ENCODE results near the gene STK25.
"Not testable (repeated sequence)": the region's sequence is repeated elsewhere in the genome, so short reads cannot be mapped to it uniquely, and the experiment has no call there.

The STK25 gene

DNA sequence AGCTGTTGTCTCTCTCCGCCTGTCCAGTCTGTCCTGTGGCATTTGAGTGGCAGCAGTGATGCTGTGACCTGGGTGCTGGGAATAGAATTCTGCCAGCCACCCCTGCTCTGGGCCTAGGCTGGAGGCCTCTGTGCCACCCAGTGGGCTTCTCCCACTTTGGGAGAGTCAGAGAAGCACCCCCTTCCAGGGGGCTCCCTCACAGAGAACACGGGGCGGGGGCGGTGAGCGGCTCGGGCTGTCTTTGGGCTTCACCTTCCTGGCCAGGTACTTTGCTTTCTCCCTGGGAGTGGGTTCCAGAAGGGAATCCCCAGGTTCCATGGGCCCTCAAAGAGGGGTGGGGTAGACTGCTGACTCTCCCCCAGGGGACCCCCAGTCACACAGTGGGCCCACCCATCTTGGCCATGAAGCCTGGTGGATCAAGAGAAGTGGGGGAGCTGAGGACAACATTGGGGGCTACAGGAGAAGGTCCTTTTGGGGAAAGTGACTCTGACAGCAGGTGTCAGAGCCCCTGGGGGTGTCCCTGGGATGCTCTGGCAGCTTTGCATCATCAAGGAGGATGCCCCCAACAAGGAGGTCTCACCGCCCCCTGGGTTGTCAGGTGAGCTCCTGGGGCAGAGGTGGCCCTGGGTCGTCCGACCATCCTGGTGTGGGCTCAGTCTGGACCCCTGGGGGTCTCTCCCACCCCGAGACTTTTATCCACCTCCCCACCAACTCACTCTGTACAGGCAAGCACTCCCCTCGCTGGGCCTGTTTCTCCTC, 31.4 kb upstream of the STK25 start:
- no peak for DNase-seq

- DNase-seq, result no peak
These were observed 30.6 kb upstream of the STK25 start for GRCh38 chr2:241538838-241539615.

DNA sequence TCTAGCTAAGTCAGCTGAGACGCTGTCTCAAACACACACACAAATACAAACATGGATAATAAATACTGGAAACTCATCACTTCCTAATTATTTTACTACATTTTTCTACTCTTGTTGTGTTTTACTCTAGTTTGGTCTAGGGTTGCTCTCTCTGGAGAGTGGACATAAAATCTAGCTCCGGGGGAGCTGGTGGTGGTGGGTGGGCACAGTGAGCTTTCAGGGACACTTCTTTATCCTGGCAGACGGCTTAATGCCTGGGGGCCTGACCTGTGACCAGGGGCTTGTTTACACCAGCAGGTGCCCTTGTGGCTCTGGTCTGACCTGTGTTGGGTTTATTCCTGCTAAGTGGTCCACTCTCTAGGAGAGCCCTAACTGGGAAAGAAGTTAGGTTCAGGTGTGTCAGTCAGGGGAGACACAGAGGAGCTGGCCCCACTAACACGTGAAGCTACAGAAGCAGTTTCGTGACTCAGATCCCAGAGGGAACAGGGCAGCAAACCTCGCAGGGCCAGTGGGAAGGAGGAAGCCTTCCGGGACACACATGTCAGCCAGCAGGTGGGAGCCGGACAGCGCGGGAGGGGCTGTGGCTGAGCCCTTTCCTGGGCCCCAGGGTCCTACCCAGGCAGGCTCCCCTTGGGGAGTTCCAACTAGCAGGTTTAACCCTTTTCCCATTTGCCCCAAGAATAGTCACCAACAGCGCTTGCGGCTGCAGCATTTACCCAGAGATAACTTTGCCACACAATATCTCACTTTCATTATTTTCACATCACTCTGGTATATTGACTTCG, 27.7 kb upstream of the STK25 start:
- no peak for DNase-seq

GRCh38 chr2:241534701-241535375, 26.5 kb upstream of the STK25 start:
- DNase-seq, result no peak

DNA sequence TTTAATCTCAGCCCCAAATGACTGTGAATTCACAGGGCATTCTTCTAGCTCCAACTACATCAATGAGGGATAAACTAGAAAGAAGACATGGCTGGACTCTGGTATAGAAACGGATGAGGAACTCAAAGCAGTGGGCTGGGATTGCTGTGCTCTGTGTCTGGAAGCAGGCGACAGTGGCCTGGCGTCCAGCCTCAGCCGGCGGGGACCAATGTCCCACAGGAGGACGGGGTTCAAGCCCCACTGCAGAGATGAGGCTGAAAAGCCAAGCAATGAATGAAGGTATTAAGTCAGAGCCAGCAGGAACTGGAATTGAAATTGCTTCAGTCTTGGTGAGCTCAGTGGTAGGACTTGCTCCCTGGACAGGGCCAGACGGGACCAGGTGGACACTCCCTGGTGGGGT, 25.9 kb upstream of the STK25 start:
- no peak for DNase-seq

DNA sequence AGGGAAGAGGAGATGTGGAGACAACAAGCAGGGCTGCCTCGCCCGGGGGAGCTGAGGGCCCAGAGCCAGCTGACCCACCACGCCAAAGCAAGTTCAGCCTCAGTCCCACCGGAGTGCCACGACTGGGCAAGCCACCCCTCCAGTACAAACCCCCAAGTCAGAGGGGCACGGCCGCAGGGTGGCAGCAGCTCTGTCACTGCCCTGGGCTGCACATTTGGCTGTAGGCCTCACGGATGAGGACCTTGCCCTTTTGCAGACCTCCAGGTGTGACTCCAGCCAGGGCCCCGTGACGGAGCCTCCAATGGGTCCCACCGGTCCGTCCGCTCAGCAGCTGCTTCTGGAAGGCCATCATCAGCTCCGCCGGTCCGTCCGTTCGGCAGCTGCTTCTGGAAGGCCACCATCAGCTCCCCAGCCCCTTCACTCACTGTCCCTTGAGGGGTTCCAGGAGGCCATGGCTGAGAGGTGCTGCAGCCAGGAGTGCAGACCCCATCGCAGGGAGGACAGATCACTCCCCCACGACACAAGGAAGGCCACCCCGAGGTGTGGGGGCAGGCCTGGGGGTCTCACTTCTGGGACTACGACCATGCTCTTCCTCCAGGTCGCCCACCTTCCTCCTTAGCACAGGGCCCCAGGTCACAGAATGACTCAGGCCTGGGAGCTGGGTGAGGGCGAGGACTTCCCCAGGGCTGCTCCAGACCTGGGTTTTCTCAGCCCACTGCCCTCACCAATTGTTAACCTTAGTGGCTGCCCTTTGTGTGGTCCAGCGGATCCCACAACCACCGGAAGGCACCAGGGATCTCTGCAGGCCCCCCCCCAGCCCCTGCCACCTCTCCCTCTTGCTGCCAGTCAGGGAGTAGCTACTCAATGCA, 24.6 kb upstream of the STK25 start:
- DNase-seq, result no peak

GRCh38 chr2:241532168-241532567, 23.8 kb upstream of the STK25 start:
- DNase-seq, result no peak

DNA sequence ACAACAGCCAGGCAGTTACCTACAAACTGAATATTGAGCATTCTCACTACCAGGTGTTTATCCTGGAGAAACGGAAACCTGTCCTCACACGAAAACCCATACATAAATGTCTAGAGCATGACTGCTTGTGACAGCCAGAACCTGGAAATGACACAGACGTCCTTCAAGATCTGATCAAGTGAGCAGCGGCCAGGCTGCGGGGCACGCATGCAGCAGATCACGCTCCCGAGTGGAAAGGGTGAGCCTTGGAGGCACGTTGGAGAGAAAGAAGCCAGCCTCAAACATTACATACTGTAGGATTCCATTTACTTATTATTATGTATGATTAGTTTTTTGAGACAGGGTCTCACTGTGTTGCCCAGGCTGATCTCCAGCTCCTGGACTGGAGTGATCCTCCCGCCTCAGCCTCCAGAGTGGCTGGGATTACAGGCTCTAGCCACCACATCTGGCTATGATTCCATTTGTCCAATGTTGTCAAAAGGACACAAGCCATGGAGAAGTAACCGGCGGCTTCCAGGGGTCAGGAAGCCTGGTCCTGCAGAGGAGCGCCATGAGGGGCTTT, 22.9 kb upstream of the STK25 start:
- no peak for DNase-seq

GRCh38 chr2:241530571-241530970, 22.2 kb upstream of the STK25 start:
- DNase-seq, result no peak

- not testable (repeated sequence) for DNase-seq
These were observed 17.7 kb upstream of the STK25 start for GRCh38 chr2:241525818-241526780.

DNA sequence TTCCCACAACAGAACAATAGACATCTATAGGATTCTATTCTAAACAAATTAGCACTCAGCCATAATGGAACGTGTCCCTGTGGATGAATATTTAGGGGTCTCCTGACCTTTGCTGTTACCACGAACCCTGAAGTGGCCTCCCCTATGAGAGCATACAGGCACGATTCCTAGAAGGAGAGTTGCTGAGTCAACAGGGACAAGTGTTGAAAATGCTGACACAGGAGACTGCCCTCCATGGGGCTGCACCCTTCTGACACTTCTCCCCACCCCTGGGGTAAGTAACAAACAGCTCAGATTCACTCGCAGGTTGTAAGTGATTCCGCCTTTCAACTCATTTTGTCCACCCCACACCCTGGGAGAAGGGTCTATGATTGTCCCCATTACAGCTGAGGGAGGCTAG, 14.1 kb upstream of the STK25 start:
- no peak for DNase-seq

DNA sequence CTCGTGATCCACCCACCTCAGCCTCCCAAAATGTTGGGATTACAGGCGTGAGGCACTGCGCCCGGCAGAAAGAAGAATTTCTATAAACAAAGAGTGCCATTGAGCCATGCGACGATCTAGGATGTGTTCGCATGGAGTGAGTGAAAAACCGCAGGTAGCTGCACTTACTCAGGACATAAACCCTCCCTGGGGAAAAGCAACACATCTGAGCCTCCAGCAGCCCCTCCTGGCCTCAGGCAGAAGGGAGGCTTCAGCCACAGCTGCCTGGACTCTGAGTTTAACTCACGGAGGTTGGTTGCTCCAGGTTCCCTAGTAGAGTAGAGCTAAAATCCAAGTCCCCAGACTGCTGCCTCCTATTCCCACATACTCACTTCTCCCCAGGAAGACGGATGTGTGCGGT, 11.3 kb upstream of the STK25 start:
- no peak for DNase-seq

DNA sequence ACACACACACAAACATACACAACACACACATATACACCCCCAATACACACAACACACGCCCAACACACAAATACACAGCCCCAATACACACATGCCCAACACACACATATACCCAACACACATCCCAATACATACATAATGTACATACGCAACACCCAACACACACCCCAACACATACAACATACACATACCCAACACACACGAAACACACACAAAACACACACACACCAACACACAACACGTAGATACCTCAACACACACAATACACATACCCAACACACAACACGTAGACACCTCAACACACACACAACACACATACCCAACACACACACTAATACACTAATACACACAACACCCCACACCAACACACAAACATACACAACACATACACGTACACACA, 8.9 kb upstream of the STK25 start:
- DNase-seq, result no peak

DNA sequence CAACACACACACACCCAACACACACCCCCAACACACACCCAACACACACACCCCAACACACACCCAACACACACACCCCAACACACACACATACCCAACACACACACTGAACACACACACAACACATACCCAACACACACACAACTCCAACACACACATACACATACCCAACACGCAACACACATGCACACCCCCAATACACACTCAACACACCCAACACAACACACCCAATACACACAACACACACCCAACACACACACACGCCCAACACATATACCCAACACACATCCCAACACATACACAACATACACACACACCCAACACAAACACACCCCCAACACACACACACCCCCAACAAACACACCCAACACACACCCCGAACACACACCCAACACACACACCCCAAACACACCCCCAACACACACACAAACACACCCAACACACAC, 8.2 kb upstream of the STK25 start:
- no peak for DNase-seq

- DNase-seq, result no peak
These were observed 6.8 kb upstream of the STK25 start for GRCh38 chr2:241514986-241515737.

- no peak for DNase-seq
These were observed 6.2 kb upstream of the STK25 start for GRCh38 chr2:241514553-241514952.

- no peak for DNase-seq
These were observed 2.8 kb upstream of the STK25 start for GRCh38 chr2:241511091-241511741.

DNA sequence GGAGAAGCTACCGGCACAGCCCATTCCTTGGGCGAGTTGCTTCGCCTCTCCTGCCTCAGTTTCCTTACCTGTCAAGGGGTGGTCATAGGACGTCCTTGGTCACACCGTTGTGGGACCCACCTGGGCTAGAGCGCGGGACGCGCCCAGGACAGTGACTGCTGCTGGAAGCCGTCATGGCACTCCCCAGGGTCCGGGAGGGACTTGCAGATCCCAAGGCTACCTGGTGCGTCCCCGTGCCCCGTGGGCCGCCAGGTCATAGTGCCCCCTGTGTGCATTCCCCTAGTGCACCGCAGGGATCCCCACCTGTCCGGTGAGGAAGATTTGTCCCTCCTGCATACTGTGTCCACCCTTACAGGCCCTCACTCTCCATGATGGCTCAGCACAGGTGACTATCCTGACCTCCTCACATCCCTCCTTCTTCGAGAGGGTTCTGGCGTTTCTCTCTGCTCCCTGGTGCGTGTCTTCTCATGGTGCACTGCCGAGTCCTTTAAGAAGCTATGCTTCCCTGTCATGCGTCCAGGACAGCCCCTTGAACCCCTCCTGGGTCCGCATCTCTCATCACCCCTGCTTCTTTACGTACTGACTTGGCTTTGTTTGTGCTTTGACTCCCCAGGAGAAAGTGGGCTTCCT, 886 bp upstream of the STK25 start:
- no peak for DNase-seq

Measured in NCI-H446 (cell line).